Ishikawa (cell line): ENCODE measurements around the gene CEACAM8.
A peak's percentile ranks its signal among the peaks of the same experiment; 100 is the strongest.

Source experiments
- CEBPB ChIP-seq: IDR thresholded peaks from 2 replicates; pipeline ENCODE4 v1.6.1; 2012
- CREB1 ChIP-seq: IDR thresholded peaks from 2 replicates; pipeline ENCODE4 v1.6.1; 2012; ENCODE audit warnings: low read depth
- EGR1 ChIP-seq: IDR thresholded peaks from 2 replicates; pipeline ENCODE4 v1.6.1; 2012
- EP300 ChIP-seq: IDR thresholded peaks from 2 replicates; pipeline ENCODE4 v1.6.1; 2012; ENCODE audit warnings: borderline replicate concordance
- FOXM1 ChIP-seq: IDR thresholded peaks from 2 replicates; pipeline ENCODE4 v1.6.1; 2012; ENCODE audit warnings: low read depth, borderline replicate concordance
- MAX ChIP-seq: IDR thresholded peaks from 2 replicates; pipeline ENCODE4 v1.6.1; 2012
- NFIC ChIP-seq: IDR thresholded peaks from 2 replicates; pipeline ENCODE4 v1.6.1; 2012
- RAD21 ChIP-seq: IDR thresholded peaks from 2 replicates; pipeline ENCODE4 v1.6.1; 2012; ENCODE audit warnings: low read depth
- REST ChIP-seq: IDR thresholded peaks from 2 replicates; pipeline ENCODE4 v1.6.1; 2012; ENCODE audit warnings: low read depth, mild to moderate bottlenecking
- TAF1 ChIP-seq: IDR thresholded peaks from 2 replicates; pipeline ENCODE4 v1.6.1; 2012; ENCODE audit warnings: low read depth, mild to moderate bottlenecking
- TCF12 ChIP-seq: IDR thresholded peaks from 2 replicates; pipeline ENCODE4 v1.6.1; 2012; ENCODE audit warnings: low read depth
- TEAD4 ChIP-seq: IDR thresholded peaks from 2 replicates; pipeline ENCODE4 v1.6.1; 2012
- USF1 ChIP-seq: IDR thresholded peaks from 2 replicates; pipeline ENCODE4 v1.6.1; 2012
- YY1 ChIP-seq: IDR thresholded peaks from 2 replicates; pipeline ENCODE4 v1.6.1; 2012; ENCODE audit warnings: low read depth
- ZBTB7A ChIP-seq: IDR thresholded peaks from 2 replicates; pipeline ENCODE4 v1.6.1; 2012; ENCODE audit warnings: low read depth

The CEACAM8 gene

GRCh38 chr19:42548552-42548951 is 46.2 kb downstream of the CEACAM8 start:
- TF ChIP-seq REST = peak; percentile 78
- no peak for TF ChIP-seq ZBTB7A

- TF ChIP-seq MAX (no peak), RAD21 (no peak), ZBTB7A (no peak), TEAD4 (no peak), TAF1 (no peak), REST (no peak)
Observed at GRCh38 chr19:42547929-42548328, 46.8 kb downstream of the CEACAM8 start.

GRCh38 chr19:42546831-42547500 is 47.8 kb downstream of the CEACAM8 start:
- no peak for TF ChIP-seq CEBPB
- no peak for TF ChIP-seq RAD21
- no peak for TF ChIP-seq REST
- no peak for TF ChIP-seq TCF12
- no peak for TF ChIP-seq FOXM1
- TF ChIP-seq USF1 = no peak
- TF ChIP-seq EGR1 = no peak
- TF ChIP-seq TEAD4 = no peak
- no peak for TF ChIP-seq MAX
- TF ChIP-seq TAF1 = no peak
- TF ChIP-seq NFIC = no peak
- TF ChIP-seq ZBTB7A = no peak
- TF ChIP-seq EP300 = no peak
- TF ChIP-seq CREB1 = no peak
- no peak for TF ChIP-seq YY1

GRCh38 chr19:42544146-42544545 is 50.6 kb downstream of the CEACAM8 start:
- TF ChIP-seq NFIC (no peak), EGR1 (no peak), MAX (no peak), TEAD4 (no peak), FOXM1 (no peak), YY1 (no peak), TCF12 (no peak), ZBTB7A (no peak), CREB1 (no peak), TAF1 (no peak), REST (no peak), USF1 (no peak), RAD21 (no peak), EP300 (no peak), CEBPB (no peak)
